OCI-LY1 (cell line): Measurements from ENCODE around the gene AMPH.

ENCODE experiments used
- H2AFZ ChIP-seq: fragments of 200-600 bp; sonication (generic), shearing (Covaris generic); 2 replicates; pipeline ENCODE4 v1.6.0; 2014; ENCODE audit warnings: antibody characterized with exemption, mild to moderate bottlenecking, low read length
- H3F3A ChIP-seq: fragments of 200-600 bp; sonication (generic), shearing (Covaris generic); 2 replicates; pipeline ENCODE4 v1.6.0; 2014; ENCODE audit warnings: mild to moderate bottlenecking, antibody characterized with exemption, low read length, moderate library complexity; ENCODE audit not compliant: insufficient read depth
- H3K27ac ChIP-seq: fragments of 200-600 bp; sonication (generic); 2 replicates; pipeline ENCODE4 v1.5.1; 2014; ENCODE audit warnings: low read length, mixed run types, mild to moderate bottlenecking, low read depth; ENCODE audit not compliant: poor library complexity, severe bottlenecking
- H3K27me3 ChIP-seq: fragments of 200-600 bp; sonication (generic); 2 replicates; pipeline ENCODE4 v1.6.0; 2014; ENCODE audit warnings: antibody characterized with exemption, mild to moderate bottlenecking, low read length, moderate library complexity; ENCODE audit not compliant: insufficient read depth
- H3K36me3 ChIP-seq: fragments of 200-600 bp; sonication (generic); 2 replicates; pipeline ENCODE4 v1.6.1; 2014; ENCODE audit warnings: mild to moderate bottlenecking, antibody characterized with exemption, low read length, moderate library complexity, mixed read lengths; ENCODE audit not compliant: insufficient read depth
- H3K4me1 ChIP-seq: fragments of 200-600 bp; sonication (generic); 2 replicates; pipeline ENCODE4 v1.5.1; 2014; ENCODE audit warnings: mild to moderate bottlenecking, low read length, moderate library complexity; ENCODE audit not compliant: insufficient read depth, severe bottlenecking
- H3K4me2 ChIP-seq: fragments of 200-600 bp; sonication (generic), shearing (Covaris generic); 2 replicates; pipeline ENCODE4 v1.6.1; 2014; ENCODE audit warnings: low read length
- H3K4me3 ChIP-seq: fragments of 200-600 bp; sonication (generic); 2 replicates; pipeline ENCODE4 v1.5.1; 2014; ENCODE audit warnings: low read length, low read depth, mild to moderate bottlenecking, mixed read lengths; ENCODE audit not compliant: poor library complexity, severe bottlenecking
- H3K79me2 ChIP-seq: fragments of 200-600 bp; shearing (Covaris generic); 2 replicates; pipeline ENCODE4 v1.6.1; 2016; ENCODE audit warnings: mixed run types, low read length, mixed read lengths; ENCODE audit not compliant: insufficient read depth
- H3K9ac ChIP-seq: fragments of 200-600 bp; sonication (generic), shearing (Covaris generic); 2 replicates; pipeline ENCODE4 v1.6.1; 2014; ENCODE audit warnings: mild to moderate bottlenecking, low read length, mixed read lengths
- H3K9me2 ChIP-seq: fragments of 200-600 bp; sonication (generic), shearing (Covaris generic); 2 replicates; pipeline ENCODE4 v1.6.1; 2014; ENCODE audit warnings: low read depth, mild to moderate bottlenecking, low read length, mixed read lengths
- H3K9me3 ChIP-seq: fragments of 200-600 bp; shearing (Covaris generic); 2 replicates; pipeline ENCODE4 v1.6.1; 2014; ENCODE audit warnings: low read length, mixed read lengths
- H4K20me1 ChIP-seq: fragments of 200-600 bp; sonication (generic), shearing (Covaris generic); 2 replicates; pipeline ENCODE4 v1.6.0; 2016; ENCODE audit warnings: mild to moderate bottlenecking, low read length; ENCODE audit not compliant: insufficient read depth
- CTCF ChIP-seq: fragments of 200-600 bp; sonication (generic), shearing (Covaris generic); IDR thresholded peaks from 2 replicates; pipeline ENCODE4 v1.5.1; 2017; ENCODE audit warnings: mild to moderate bottlenecking, antibody characterized with exemption, low read length, moderate library complexity, mixed read lengths
- EZH2 ChIP-seq: fragments of 200-600 bp; sonication (generic), shearing (Covaris generic); IDR thresholded peaks from 2 replicates; pipeline ENCODE4 v1.8.0; 2017; ENCODE audit warnings: borderline replicate concordance, mixed run types, mild to moderate bottlenecking, antibody characterized with exemption, low read length, moderate library complexity, mixed read lengths

The AMPH gene

GRCh38 chr7:38393874-38394273, 237.3 kb downstream of the AMPH start:
- TF ChIP-seq CTCF: no peak
- TF ChIP-seq EZH2: no peak

GRCh38 chr7:38391751-38392150, 239.4 kb downstream of the AMPH start:
- no peak overlapping the region for H3K27ac ChIP-seq
- no peak overlapping the region for H3K4me3 ChIP-seq
- H3F3A ChIP-seq: no peaks in the 10 kb centered on the region
- no peaks in the 10 kb centered on the region for H4K20me1 ChIP-seq
- TF ChIP-seq CTCF (no peak), EZH2 (no peak)
- no peak overlapping the region for H3K4me2 ChIP-seq
- no peaks in the 10 kb centered on the region for H3K36me3 ChIP-seq
- H3K4me1 ChIP-seq: no peaks in the 10 kb centered on the region
- 0 out of 2 replicates have a peak, but pooled peaks cover 4% of the 10 kb centered on the region for H3K27me3 ChIP-seq
- H3K9ac ChIP-seq: no peak overlapping the region
- H3K79me2 ChIP-seq: no peaks in the 10 kb centered on the region
- H2AFZ ChIP-seq: no peak overlapping the region
- H3K9me2 ChIP-seq: no peaks in the 10 kb centered on the region
- H3K9me3 ChIP-seq: no peaks in the 10 kb centered on the region

More at GRCh38 chr7:38393874-38394273, 237.3 kb downstream of the AMPH start:
- H3K4me1 ChIP-seq: no peaks in the 10 kb centered on the region
- H3F3A ChIP-seq: no peaks in the 10 kb centered on the region
- H3K4me3 ChIP-seq: no peak overlapping the region
- H3K9ac ChIP-seq: no peak overlapping the region
- no peaks in the 10 kb centered on the region for H3K9me3 ChIP-seq
- H2AFZ ChIP-seq: no peak overlapping the region
- H3K27me3 ChIP-seq: 0 out of 2 replicates have a peak, but pooled peaks cover 4% of the 10 kb centered on the region
- no peaks in the 10 kb centered on the region for H4K20me1 ChIP-seq
- no peak overlapping the region for H3K27ac ChIP-seq
- no peaks in the 10 kb centered on the region for H3K9me2 ChIP-seq
- H3K4me2 ChIP-seq: no peak overlapping the region
- H3K36me3 ChIP-seq: no peaks in the 10 kb centered on the region
- no peaks in the 10 kb centered on the region for H3K79me2 ChIP-seq

GRCh38 chr7:38385682-38386081, 245.5 kb downstream of the AMPH start:
- H3K27me3 ChIP-seq: no peaks in the 10 kb centered on the region; the same call in 1 of the 2 replicates
- H3K9me3 ChIP-seq: no peaks in the 10 kb centered on the region
- no peak overlapping the region for H3K4me2 ChIP-seq
- H3K9ac ChIP-seq: no peak overlapping the region
- no peak overlapping the region for H3K4me3 ChIP-seq
- H3K9me2 ChIP-seq: no peaks in the 10 kb centered on the region
- no peaks in the 10 kb centered on the region for H4K20me1 ChIP-seq
- H3K27ac ChIP-seq: no peak overlapping the region
- H3K36me3 ChIP-seq: no peaks in the 10 kb centered on the region
- H3K79me2 ChIP-seq: no peaks in the 10 kb centered on the region
- no peak for TF ChIP-seq CTCF
- no peak for TF ChIP-seq EZH2
- H2AFZ ChIP-seq: no peak overlapping the region
- H3K4me1 ChIP-seq: no peaks in the 10 kb centered on the region
- no peaks in the 10 kb centered on the region for H3F3A ChIP-seq
